Stimulated activated naive CD8-positive, alpha-beta T cell treated with anti-CD3 and anti-CD28 coated beads, Interleukin-15, Interleukin-2, amounts not matched to agents 100 ng/mL and 50 ng/mL, for 24 hours (primary cell): Measurements from ENCODE around the gene HLF.
"Not testable (repeated sequence)": the region's sequence is repeated elsewhere in the genome, so short reads cannot be mapped to it uniquely, and the experiment has no call there.

Source experiments
- H3K27ac Mint-ChIP-seq: one replicate; pipeline ENCODE4 v1.8.0; 2021; ENCODE audit warnings: mild to moderate bottlenecking, mixed read lengths
- H3K27me3 Mint-ChIP-seq: one replicate; pipeline ENCODE4 v1.8.0; 2021; ENCODE audit warnings: mixed read lengths
- H3K36me3 Mint-ChIP-seq: one replicate; pipeline ENCODE4 v1.8.0; 2021; ENCODE audit warnings: low read depth, mixed read lengths
- H3K4me1 Mint-ChIP-seq: one replicate; pipeline ENCODE4 v1.8.0; 2021; ENCODE audit warnings: low read depth, mixed read lengths
- H3K4me3 Mint-ChIP-seq: one replicate; pipeline ENCODE4 v1.8.0; 2021; ENCODE audit warnings: mild to moderate bottlenecking, mixed read lengths
- H3K9me3 Mint-ChIP-seq: one replicate; pipeline ENCODE4 v1.8.0; 2021; ENCODE audit warnings: mixed read lengths

The HLF gene

GRCh38 chr17:55318715-55319487 lies 54.1 kb downstream of the HLF start:
- no peaks in the 10 kb centered on the region for H3K27me3 Mint-ChIP-seq
- no peak overlapping the region for H3K27ac Mint-ChIP-seq
- H3K9me3 Mint-ChIP-seq = no peaks in the 10 kb centered on the region
- H3K4me3 Mint-ChIP-seq = no peak overlapping the region
- H3K4me1 Mint-ChIP-seq = peaks cover 9% of the 10 kb centered on the region
- H3K36me3 Mint-ChIP-seq = no peaks in the 10 kb centered on the region

- Mint-ChIP-seq H3K4me1 (peaks cover 3% of the 10 kb centered on the region), H3K36me3 (no peaks in the 10 kb centered on the region), H3K27me3 (no peaks in the 10 kb centered on the region), H3K27ac (no peak overlapping the region), H3K9me3 (no peaks in the 10 kb centered on the region), H3K4me3 (no peak overlapping the region)
Observed at GRCh38 chr17:55319933-55320593, 55.3 kb downstream of the HLF start.

GRCh38 chr17:55320594-55321426 lies 56.0 kb downstream of the HLF start:
- Mint-ChIP-seq H3K27ac (no peak overlapping the region), H3K27me3 (no peaks in the 10 kb centered on the region), H3K36me3 (no peaks in the 10 kb centered on the region), H3K4me3 (no peak overlapping the region), H3K9me3 (no peaks in the 10 kb centered on the region), H3K4me1 (no peaks in the 10 kb centered on the region)

DNA sequence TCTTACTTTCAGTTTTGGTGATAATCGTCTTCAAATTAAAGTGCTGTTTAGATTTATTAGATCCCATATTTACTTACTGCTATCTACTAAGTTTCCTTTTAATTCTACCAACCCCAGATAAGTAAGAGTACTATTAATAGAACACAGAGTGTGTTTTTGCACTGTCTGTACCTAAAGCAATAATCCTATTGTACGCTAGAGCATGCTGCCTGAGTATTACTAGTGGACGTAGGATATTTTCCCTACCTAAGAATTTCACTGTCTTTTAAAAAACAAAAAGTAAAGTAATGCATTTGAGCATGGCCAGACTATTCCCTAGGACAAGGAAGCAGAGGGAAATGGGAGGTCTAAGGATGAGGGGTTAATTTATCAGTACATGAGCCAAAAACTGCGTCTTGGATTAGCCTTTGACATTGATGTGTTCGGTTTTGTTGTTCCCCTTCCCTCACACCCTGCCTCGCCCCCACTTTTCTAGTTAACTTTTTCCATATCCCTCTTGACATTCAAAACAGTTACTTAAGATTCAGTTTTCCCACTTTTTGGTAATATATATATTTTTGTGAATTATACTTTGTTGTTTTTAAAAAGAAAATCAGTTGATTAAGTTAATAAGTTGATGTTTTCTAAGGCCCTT lies 56.8 kb downstream of the HLF start:
- no peaks in the 10 kb centered on the region for H3K27me3 Mint-ChIP-seq
- no peaks in the 10 kb centered on the region for H3K9me3 Mint-ChIP-seq
- no peaks in the 10 kb centered on the region for H3K4me1 Mint-ChIP-seq
- H3K36me3 Mint-ChIP-seq = no peaks in the 10 kb centered on the region
- H3K27ac Mint-ChIP-seq = no peak overlapping the region
- no peak overlapping the region for H3K4me3 Mint-ChIP-seq

- Mint-ChIP-seq H3K27me3 (no peaks in the 10 kb centered on the region), H3K27ac (no peak overlapping the region), H3K4me1 (no peaks in the 10 kb centered on the region), H3K4me3 (no peak overlapping the region), H3K9me3 (no peaks in the 10 kb centered on the region), H3K36me3 (no peaks in the 10 kb centered on the region)
Observed at GRCh38 chr17:55322453-55322985, 57.8 kb downstream of the HLF start.

DNA sequence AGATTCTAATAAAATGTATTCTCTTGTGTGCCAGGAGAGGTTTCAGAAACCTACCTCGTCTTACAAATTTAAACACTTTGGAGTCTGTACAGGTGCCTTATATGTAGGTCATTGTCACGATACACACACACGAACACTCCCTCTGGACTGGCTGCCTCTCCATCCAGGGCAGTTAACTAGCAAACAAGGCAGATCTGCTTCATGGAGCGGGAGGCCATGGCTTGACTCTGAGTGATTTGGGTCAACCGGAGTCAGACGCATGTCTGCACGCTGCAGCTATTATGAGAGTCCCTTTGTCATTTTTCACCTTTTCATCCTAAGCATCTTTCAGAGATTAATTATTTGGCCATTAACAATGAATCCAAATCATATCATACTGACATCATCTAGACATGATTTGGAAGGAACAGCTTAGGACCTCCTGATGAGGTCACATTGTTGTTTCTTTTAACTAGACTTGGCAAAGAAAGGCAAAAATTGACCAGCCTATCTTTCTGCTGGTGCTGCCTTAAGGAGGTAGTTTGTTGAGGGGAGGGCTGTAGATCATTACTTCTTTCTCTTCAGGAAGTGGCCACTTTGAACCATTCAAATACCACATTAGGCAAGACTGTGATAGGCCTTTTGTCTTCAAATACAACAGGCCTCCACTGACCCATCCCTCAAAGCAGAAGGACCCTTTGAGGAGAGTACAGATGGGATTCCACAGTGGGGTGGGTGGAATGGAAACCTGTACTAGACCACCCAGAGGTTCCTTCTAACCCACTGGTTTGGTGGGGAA lies 58.9 kb downstream of the HLF start:
- H3K4me1 Mint-ChIP-seq = no peaks in the 10 kb centered on the region
- H3K9me3 Mint-ChIP-seq = no peaks in the 10 kb centered on the region
- no peak overlapping the region for H3K4me3 Mint-ChIP-seq
- H3K27ac Mint-ChIP-seq = no peak overlapping the region
- H3K27me3 Mint-ChIP-seq = no peaks in the 10 kb centered on the region
- H3K36me3 Mint-ChIP-seq = no peaks in the 10 kb centered on the region

- no peak overlapping the region for H3K27ac Mint-ChIP-seq
- no peaks in the 10 kb centered on the region for H3K36me3 Mint-ChIP-seq
- no peaks in the 10 kb centered on the region for H3K4me1 Mint-ChIP-seq
- no peaks in the 10 kb centered on the region for H3K27me3 Mint-ChIP-seq
- no peak overlapping the region for H3K4me3 Mint-ChIP-seq
- H3K9me3 Mint-ChIP-seq = no peaks in the 10 kb centered on the region
Observed at GRCh38 chr17:55324296-55324978, 59.7 kb downstream of the HLF start.

- Mint-ChIP-seq H3K4me1 (no peaks in the 10 kb centered on the region), H3K4me3 (no peak overlapping the region), H3K27ac (no peak overlapping the region), H3K36me3 (no peaks in the 10 kb centered on the region), H3K27me3 (peaks cover 2% of the 10 kb centered on the region), H3K9me3 (no peaks in the 10 kb centered on the region)
Observed at GRCh38 chr17:55325406-55325805, 60.6 kb downstream of the HLF start.

DNA sequence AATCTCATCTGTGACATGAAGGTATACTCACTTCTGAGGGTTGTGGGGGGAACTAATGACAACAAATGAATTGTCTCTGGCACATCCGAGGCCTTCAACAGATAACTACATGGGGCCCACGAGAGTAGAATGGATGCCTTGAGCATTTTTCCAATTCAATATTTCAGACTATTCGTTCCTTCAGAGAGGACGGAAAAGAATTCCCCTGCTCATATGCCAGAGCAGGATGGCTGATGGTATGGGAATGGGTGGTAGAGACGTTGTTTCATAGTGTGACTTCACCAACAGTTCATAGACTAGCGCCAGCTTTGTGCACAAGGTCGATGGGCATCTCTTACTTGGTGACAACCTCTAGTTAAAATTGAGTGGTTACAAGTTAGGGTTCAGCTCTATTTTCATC lies 61.3 kb downstream of the HLF start:
- Mint-ChIP-seq H3K27ac (no peak overlapping the region), H3K4me3 (no peak overlapping the region), H3K27me3 (peaks cover 3% of the 10 kb centered on the region), H3K9me3 (no peaks in the 10 kb centered on the region), H3K4me1 (no peaks in the 10 kb centered on the region), H3K36me3 (no peaks in the 10 kb centered on the region)

DNA sequence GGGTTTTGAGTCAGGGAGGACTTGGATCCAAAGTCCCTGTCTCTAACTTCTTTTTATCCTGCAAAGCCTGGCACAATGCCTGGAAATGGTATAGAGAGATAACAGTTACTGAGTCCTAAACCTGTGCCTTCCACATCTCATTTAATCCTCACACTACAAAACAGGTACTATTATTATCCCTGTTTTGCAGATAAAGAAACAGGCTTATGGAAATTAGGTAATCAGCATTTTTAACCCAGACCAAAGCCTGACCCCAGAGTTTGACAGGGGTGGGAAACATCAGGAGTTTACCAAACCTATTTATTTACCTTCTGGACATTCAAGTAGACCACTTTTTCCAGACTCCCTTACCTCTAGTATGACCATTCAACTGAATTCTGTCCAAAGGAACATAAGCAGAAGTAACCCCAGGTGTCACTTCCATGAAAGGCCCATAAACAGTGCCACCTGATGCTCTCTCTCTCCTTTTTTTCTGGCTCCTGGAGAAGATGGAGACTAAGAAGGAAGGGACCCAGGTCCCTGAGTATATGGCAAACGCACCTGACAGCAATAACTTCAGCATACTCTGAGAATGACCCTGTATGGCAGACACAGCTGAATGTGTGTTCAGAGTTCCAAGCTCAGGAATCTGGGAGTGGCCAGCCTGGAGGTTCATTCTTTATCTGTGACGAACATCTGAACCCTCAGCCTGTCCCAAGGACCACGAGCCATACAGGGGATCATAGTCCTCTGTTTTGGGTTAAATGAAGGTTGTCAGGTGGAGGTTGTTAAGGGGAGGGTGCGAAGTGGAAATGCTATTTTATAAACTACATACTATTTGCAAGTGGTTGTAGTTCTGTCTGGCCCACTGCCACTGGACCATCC lies 62.7 kb downstream of the HLF start:
- no peaks in the 10 kb centered on the region for H3K9me3 Mint-ChIP-seq
- H3K27ac Mint-ChIP-seq = no peak overlapping the region
- no peaks in the 10 kb centered on the region for H3K36me3 Mint-ChIP-seq
- H3K4me3 Mint-ChIP-seq = no peak overlapping the region
- H3K27me3 Mint-ChIP-seq = peaks cover 3% of the 10 kb centered on the region
- peaks cover 4% of the 10 kb centered on the region for H3K4me1 Mint-ChIP-seq

DNA sequence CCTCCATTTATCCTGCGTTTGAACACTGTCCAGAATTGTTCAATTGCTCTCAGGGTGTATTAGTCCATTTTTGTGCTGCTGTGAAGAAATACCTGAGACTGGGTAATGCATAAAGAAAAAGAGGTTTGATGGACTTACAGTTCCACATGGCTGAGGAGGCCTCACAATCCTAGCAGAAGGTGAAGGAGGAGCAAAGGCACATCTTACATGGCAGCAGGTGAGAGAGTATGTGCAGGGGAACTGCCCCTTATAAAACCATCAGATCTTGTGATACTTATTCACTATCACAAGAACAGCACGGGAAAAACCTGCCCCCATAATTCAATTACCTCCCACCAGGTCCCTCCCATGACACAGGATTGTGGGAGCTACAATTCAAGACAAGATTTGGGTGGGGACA lies 63.8 kb downstream of the HLF start:
- H3K27me3 Mint-ChIP-seq, H3K27ac Mint-ChIP-seq, H3K9me3 Mint-ChIP-seq, H3K36me3 Mint-ChIP-seq, H3K4me3 Mint-ChIP-seq, H3K4me1 Mint-ChIP-seq: not testable (repeated sequence)

DNA sequence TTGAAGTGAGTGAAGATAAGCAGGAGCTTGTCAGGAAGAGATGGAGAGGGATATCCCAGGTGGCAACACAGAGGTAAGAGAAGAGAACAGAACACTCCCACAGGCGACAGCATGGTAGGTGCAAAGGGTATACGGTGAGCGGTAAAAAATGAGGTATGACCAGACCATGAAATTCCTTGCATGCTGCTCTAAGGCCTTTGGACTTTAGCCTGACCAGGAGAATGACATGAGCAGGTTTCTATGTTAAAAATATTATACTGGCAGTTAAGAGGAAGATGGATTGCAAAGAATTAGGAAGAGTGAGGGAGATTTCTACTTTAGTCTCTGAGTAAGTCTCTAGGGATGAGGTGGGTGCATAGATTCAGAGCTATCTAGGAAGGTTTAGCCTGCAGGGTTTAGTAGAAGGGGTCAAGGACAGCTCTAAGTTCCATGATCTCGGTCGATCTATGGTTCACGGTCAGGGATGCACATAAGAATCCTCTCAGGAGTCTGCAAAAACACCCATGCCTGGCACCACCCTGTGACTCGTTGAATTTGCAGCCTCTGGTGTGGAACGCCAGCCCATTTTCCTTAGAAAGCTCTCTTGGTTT lies 65.7 kb downstream of the HLF start:
- peaks cover 4% of the 10 kb centered on the region for H3K4me1 Mint-ChIP-seq
- H3K9me3 Mint-ChIP-seq = no peaks in the 10 kb centered on the region
- no peaks in the 10 kb centered on the region for H3K36me3 Mint-ChIP-seq
- H3K27me3 Mint-ChIP-seq = peaks cover 3% of the 10 kb centered on the region
- H3K4me3 Mint-ChIP-seq = no peak overlapping the region
- no peak overlapping the region for H3K27ac Mint-ChIP-seq
